GM18507 (cell line): ENCODE results near the gene CLEC19A.
"Not testable (repeated sequence)": the region's sequence is repeated elsewhere in the genome, so short reads cannot be mapped to it uniquely, and the experiment has no call there.

Experiments
- DNase-seq: peaks from one replicate; pipeline ENCODE4 v3.0.0; 2011; ENCODE audit warnings: low read depth; ENCODE audit not compliant: insufficient read length; ENCODE audit errors: extremely low spot score
- FAIRE-seq: peaks from 2 replicates; lab custom pipeline; 2011; peaks lifted over from hg19 to GRCh38; lab: Jason Lieb, UNC

Gene CLEC19A

DNA sequence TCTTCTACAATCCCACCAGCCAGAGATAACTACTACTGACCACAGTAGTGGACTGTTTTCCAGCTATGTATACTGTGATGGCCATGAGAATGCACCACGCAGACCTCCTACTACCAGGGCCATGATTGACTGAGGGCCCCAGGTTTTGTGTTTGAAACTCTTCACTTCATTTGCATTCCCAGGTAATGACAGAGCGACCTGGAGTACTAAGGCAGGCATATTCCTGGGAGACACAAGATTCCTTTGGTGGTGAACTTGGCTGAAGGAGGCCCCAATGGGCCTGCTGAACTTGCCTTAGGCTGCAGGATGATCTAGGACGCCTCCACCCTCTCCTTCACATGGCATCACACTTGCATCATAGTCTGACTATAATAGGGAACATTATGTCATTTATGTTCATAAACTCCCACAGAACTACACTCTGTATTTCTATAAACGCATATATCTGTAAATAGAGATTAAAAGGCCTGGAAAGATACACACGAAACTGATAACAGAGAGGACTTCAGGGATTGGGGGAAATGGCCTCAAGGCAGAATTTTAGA lies 30.4 kb downstream of the CLEC19A start:
- DNase-seq, result no peak
- no peak for FAIRE-seq

DNA sequence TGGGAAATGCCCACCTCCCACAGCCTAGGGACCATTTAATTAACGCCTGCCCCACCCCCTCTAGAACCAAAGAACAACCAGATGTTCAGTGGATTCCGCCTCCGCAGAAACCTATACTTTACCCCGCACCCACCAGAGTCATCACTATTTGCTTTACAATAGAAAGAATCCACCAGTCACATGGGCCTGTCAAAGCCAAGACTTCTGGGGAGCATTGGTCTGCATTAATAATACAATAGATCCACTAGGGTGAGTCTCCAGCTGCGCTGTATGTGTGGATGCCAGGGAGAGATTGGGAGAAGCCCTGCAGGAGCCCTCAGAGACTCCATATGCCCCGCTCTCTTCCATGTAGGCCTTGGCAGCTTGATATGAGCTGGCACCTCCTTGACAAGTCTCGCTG lies 31.3 kb downstream of the CLEC19A start:
- FAIRE-seq (no peak), DNase-seq (no peak)

DNA sequence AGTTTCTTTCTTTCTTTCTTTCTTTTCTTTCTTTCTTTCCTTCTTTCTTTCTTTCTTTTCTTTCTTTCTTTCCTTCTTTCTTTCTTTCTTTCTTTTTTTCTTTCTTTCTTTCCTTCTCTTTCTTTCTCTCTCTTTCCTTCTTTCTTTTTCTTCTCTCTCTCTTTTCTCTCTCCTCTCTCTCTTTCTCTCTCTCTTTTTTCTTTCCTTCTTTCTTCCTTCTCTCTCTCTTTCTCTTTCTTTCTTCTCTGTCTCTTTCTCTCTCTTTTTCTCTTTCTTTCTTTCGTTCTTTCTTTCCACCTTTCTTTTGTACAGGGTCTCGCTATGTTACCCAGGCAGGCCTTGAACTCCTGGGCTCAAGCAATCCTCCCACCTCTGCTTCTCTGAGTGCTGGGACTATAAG lies 35.7 kb downstream of the CLEC19A start:
- not testable (repeated sequence) for DNase-seq, FAIRE-seq

DNA sequence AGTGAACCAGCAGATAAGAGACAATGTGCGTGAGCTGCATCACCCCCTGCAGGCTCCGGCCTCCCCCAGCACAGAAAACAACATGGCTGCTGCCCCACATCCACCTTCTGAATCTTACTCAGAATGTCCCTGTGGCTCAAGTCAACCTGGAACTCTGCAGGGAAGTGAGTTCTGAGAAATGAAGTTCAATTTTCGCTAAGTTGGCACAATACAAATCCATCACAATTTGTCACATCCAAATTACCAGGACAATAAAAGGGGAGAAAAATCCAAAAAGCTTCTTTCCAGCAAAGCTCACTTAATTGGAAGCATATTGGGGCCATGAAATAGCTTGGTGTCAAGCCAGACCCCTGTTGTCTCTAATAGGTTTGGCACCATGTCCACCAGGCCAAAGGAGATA lies 38.1 kb downstream of the CLEC19A start:
- DNase-seq, result no peak
- no peak for FAIRE-seq

DNA sequence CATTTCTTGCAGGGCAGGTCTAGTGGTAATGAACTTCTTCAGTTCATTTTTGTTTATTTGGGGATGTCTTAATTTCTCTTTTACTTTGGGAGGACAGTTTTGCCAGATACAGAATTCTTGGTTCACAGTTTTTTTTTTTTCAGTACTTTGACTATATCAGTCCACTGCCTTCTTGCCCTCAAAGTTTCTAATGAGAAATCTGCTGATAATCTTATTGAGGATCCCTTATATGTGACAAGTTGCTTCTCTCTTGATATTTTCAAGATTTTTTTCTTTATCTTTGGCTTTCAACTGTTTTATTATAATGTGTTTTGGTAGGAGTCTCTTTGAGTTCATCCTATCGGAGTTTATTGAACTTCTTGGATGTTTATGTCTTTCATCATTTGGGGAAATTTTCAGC lies 42.8 kb downstream of the CLEC19A start:
- no peak for FAIRE-seq
- DNase-seq, result no peak

DNA sequence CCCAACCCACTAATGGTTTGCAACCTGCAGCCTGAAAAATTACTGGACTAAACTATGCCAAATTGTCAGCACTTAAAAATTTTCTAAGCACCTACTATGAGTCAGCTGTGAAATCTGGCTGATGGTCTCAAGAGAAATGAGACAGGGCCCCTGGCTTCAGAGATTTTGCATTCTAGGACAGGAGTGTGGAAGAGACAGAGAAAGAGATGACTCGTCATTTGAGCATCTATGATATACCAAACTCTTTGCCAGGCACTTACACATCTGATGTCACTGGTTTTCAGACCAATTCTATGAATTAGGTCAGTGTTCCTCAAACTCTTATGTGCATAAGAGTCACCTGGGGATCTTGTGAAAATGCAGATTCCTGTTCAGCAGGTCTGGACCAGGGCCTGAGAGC lies 44.4 kb downstream of the CLEC19A start:
- FAIRE-seq (no peak), DNase-seq (no peak)

DNA sequence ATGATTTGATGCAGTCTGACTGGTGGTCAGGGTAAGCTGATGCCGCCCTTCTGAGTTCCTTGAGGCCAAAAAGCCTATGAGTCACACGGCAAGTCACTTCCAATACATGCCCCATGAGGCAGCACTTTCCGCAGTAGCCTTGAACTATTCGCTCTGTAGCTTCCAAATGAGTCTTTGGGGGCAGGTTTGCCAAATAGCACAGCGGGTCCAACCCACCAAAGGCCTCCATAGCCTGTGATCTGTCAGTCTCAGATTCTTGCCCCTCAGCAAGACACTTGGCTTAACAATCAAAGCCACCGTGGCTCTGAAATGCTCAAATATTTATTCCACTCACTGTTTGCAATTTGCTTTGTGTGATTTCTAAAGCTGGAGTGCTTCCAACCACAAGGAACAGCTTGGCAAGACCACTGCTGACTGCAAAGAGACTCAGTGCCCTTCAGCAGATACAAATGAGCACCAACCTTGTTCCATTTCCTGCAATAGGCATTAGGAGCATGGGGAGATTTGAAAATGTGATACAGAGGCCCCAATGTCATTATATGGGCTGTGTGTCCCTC lies 45.4 kb downstream of the CLEC19A start:
- no peak for DNase-seq
- FAIRE-seq, result no peak

DNA sequence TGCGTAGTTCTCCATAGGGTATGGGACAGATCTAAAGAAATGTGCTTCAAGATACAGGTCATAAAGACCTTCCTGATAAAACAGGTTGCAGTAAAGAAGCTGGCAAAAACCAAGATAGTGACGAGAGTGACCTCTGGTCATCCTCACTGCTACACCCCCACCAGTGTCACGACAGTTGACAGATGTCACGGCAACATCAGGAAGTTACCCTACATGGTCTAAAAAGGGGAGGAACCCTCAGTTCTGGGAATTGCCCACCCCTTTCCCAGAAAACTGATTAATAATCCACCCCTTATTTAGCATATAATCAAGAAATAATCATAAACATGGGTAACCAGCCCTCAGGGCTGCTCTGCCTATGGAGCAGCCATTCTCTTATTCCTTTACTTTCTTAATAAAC lies 46.3 kb downstream of the CLEC19A start:
- DNase-seq, result no peak
- no peak for FAIRE-seq

DNA sequence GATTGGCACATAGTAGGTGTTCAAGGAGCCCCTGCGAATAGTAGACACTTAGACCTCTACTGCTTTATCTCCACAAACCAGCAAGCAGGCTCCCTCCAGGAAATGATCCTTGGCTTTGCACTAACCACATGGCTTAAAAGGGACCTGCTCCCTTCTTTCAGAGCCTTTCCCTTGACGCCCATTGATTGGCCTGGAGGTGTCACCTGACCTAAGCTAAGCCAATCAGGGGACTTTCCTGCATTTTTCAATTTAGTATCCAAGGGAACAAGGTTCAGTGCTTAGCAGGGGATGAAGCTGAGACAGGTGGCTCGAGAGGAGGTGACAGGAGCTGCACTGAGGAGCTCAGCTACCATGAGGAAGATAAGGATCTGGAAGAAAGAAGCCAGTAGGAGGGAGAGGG lies 52.8 kb downstream of the CLEC19A start:
- FAIRE-seq (no peak), DNase-seq (no peak)

DNA sequence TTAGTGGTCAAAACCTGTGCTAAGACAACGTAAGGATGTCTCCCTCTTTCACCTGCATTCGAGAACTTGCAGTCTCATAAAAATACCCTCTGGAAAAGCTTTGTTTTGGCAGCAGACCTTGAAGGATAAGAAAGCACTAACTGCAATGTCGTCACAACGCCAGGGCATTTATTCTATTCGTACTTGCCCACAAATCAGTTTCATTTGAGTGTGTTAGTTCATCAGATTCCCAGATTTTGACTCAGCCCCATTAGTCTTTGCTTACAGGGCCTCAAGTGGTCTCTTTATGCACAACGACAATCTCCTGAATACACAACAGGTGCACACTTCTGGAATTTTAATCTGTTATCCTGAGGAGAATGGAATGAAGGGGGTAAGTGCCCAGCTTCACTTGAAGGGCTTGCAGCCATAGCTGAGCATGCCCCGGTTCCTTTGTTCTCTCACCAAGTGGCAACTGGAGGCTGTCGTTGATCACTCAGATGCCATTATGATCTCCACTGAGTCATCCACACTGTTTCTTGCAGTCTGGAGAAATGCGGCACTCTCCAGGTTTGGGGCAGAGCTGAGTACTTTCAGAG lies 58.8 kb downstream of the CLEC19A start:
- no peak for FAIRE-seq
- no peak for DNase-seq

DNA sequence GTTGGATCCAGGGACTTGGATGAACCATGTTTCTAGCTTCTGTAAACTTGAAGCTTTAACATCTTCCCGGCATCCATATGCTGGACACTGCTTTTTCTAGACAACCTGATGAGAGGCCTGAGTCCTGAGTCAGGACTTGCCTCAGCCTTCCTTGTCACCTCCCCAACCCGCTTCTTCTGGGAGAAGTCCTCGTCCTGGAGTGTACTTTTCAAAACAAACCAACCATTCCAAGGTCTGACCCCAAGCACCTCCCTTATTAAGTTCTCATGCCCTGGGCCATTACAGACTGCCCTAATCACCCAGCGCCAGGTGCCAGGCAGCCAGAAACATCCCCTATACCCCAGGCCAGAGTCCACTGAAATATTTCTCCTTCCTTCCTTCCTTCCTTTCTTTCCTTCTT lies 59.4 kb downstream of the CLEC19A start:
- no peak for DNase-seq
- no peak for FAIRE-seq

DNA sequence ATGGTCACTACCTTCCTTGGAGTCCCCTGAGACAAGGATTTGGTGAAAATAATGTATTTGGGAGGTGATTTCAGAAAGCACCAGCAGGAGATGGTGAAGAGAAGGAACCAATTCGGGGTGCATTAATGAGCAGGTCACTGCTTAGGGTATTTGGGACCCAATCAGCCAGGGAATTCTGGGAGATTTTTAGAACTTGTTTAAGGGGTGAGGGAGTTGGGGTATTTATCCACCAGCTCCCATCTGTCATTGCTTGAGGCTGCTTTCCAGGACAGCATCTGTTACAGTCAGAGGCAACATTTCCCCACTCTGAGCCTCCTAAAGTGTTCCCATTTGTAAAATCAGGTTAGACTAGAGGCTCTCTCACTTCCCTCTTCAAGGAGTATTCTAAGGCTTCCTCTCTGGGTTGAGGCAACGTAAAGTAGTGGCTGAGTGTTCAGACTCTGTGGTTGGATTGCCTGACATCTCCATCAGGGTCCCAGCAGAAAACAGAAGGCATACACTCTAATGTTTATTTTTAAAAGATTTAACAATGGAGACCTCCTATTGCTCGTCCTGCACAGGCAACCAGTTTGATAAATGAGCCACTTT lies 60.9 kb downstream of the CLEC19A start:
- DNase-seq (no peak), FAIRE-seq (no peak)

DNA sequence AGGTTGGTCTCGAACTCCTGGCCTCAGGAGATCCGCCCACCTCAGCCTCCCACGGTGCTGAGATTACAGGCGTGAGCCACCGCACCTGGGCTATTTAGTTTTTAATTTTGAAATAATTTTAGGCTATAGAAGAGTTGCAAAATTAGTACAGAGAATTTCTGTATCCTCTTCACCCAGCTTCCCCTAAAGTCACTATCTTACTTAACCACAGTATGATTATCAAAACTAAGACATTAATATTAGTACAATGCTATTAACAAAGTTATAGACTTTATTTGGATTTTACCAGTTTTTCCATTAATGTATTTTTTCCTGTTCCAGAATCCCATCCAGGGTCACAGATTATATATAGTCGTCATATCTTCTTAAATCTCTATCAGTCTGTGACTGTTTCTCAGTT lies 62.6 kb downstream of the CLEC19A start:
- DNase-seq, result no peak
- FAIRE-seq, result no peak

DNA sequence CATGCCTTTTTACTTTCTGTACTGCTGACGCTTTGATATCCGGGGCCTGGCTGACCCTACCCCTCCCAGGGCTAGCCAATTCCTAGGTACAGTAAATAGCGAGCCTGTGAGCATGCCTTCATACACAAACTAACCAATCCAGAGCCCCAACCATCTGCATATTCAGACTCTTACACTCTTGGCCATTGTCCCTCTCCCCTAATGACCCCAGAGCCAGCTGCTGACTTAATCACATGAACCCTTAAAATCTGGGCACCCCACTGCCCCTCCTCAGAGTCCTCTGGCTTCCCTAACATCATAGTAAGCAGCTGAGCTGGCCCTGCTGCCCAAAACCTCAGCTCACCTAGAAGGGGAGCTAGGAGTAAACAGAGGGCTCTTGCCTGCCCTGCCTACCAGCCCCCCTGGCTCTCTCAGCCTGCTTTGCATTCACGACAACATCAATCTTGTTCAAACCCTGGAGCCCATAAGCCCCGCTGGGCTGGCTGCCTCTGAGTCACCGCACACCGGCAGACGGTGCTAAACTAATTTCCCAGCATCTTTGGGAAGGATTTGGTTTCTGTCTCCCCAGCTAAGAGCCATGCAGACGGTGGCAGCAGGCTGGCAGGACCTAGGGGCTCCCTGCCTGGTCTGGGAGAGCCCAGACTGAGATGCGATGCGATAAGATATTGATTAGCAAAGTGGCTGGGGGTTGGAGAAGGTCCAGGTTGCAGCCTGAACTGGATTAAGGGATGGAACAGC lies 63.2 kb downstream of the CLEC19A start:
- DNase-seq (no peak), FAIRE-seq (no peak)

DNA sequence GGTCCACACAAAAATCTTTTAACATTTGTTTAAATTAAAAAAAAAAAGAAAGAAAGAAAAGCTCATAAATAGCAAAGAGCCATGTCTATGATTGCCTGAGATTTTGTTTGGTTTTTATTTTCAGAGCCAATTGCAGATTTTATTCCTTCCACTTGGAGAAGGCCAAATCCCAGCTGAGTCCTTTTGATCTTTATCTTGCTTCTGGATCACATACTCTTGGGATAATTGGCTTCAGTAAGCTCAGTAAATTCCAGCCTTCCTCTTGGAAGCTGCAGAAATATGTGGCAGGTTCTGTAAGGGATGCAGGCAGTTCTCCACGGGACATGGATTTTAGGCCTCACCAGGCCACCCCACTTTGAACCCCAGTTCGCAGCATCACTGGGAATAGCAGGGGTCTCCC lies 68.8 kb downstream of the CLEC19A start:
- FAIRE-seq, result no peak

DNA sequence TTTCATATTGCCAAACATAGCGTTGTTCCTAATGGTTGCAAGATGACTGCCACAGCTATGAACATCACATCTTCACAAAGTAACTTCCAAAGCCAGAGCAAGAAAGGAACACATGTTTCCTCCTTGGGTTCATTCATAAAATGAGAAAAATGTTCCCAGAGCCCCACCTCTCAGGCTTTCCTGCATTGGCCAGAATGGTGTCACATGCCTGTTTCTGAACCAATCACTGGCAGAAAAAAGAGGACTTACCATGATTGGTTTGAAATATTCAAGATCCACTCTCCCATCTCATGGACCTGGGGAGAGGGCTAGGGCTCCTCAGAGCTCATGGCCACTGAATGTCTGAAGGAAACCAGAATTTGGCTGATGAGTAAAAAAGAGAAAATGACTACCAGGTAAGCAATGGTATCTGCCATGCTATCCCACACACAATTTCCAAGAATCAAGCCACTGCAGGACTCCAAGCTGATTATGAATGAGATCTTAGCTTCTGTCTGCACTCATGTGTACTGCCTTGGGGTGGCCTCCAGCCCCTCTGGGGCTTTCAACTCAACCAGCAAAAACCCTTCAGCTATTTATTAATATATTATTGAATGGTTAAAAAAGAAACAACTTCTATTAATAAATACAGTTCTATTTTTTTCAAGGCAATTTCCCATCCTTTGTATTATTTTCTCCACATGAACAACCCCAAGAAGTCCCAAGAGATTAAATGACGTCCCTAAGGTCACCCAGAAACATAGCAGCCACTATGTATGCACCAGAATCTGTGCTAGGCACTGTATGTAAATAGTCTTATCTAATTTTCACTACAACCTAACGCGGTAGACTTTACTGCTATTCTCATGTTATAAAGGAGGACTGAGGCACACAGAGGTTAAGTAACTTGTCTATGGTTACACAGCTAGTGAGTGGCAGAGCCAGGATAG lies 70.8 kb downstream of the CLEC19A start:
- no peak for DNase-seq
- FAIRE-seq, result no peak

More for the DNA sequence above, 68.8 kb downstream of the CLEC19A start:
- DNase-seq, result no peak

DNA sequence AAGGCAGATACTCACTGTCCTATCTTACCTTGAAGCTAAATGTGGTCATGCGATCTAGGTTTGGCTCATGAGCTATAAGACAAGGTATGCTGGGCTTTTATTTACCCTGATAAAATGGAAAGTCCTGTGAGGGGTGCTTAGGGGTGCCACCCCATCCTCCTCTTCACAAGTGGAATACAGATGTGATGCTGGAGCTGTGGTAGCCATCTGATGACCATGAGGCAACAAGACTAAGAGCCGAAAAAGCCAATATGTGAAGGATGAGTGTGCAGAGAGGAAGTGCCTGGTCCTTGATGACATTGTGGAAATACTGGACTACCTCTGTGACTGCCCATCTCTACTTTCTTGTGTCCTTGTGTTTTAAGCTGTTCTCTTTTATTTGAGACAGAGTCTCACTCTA lies 74.0 kb downstream of the CLEC19A start:
- FAIRE-seq (no peak), DNase-seq (no peak)
